ENCODE results near the gene SPTB.

Gene SPTB

GRCh38 chr14:64867182-64867581, 12.5 kb downstream of the SPTB start:
- Histone ChIP-seq H3K27me3 (replicated peaks in 2 of 5; ENCODE audit: control insufficient read depth in 4 of 5, insufficient read depth in 5 of 5, low read length in 4 of 5) (peaks cover 0 to 1% (median 0%) of the 10 kb centered on the region in 5 experiments), H3K27ac (ENCODE audit: insufficient read depth in 1 of 2, low read depth in 1 of 2, low read length in 2 of 2, poor library complexity in 1 of 2, severe bottlenecking in 2 of 2) (no peak overlapping the region), H3K9me3 (ENCODE audit: control extremely low read depth in 1 of 5, control insufficient read depth in 4 of 5, insufficient read depth in 2 of 5, low read depth in 1 of 5, low read length in 4 of 5) (no peaks in the 10 kb centered on the region), H3K4me3 (ENCODE audit: control insufficient read depth in 1 of 7, extremely low read depth in 1 of 7, insufficient read depth in 4 of 7, low read depth in 2 of 7, low read length in 6 of 7) (no peak overlapping the region), H3K4me1 (ENCODE audit: control extremely low read depth in 1 of 4, control insufficient read depth in 4 of 4, insufficient read depth in 4 of 4, low read length in 3 of 4) (peaks cover 0 to 10% (median 6%) of the 10 kb centered on the region in 4 experiments), H3K36me3 (ENCODE audit: control insufficient read depth in 4 of 4, insufficient read depth in 4 of 4, low read length in 3 of 4) (no peaks in the 10 kb centered on the region)
- ChIA-PET CTCF (interaction anchor here (3.4 kb wide), 1 partner anchor 13 kb away, joined by 15 read pairs; the partner anchor contains the start of gene SPTB), POLR2A (no interaction called here)
- 100% methylated on average over 3 of the region's 3 CpGs for WGBS (ENCODE audit: insufficient coverage)
- DNase-seq: no peak

GRCh38 chr14:64865992-64866391, 13.7 kb downstream of the SPTB start:
- no peak overlapping the region for H3K4me3 ChIP-seq (ENCODE audit: control insufficient read depth in 1 of 7, extremely low read depth in 1 of 7, insufficient read depth in 4 of 7, low read depth in 2 of 7, low read length in 6 of 7)
- no peak for DNase-seq
- ChIA-PET POLR2A (no interaction called here), CTCF (interaction anchor here (1.0 to 2.4 kb wide), 6 partner anchors 9 to 42 kb away, joined by 3 to 8 read pairs (median 4); no protein-coding TSS in a partner anchor)
- H3K27me3 ChIP-seq (replicated peaks in 2 of 5; ENCODE audit: control insufficient read depth in 4 of 5, insufficient read depth in 5 of 5, low read length in 4 of 5): peaks cover 0 to 1% (median 0%) of the 10 kb centered on the region in 5 experiments
- no peak overlapping the region for H3K27ac ChIP-seq (ENCODE audit: insufficient read depth in 1 of 2, low read depth in 1 of 2, low read length in 2 of 2, poor library complexity in 1 of 2, severe bottlenecking in 2 of 2)
- 91% methylated on average over 6 of the region's 6 CpGs for WGBS (ENCODE audit: insufficient coverage)
- no peaks in the 10 kb centered on the region for H3K9me3 ChIP-seq (ENCODE audit: control extremely low read depth in 1 of 5, control insufficient read depth in 4 of 5, insufficient read depth in 2 of 5, low read depth in 1 of 5, low read length in 4 of 5)
- H3K36me3 ChIP-seq (ENCODE audit: control insufficient read depth in 4 of 4, insufficient read depth in 4 of 4, low read length in 3 of 4): no peaks in the 10 kb centered on the region
- peaks cover 0 to 10% (median 6%) of the 10 kb centered on the region in 4 experiments for H3K4me1 ChIP-seq (ENCODE audit: control extremely low read depth in 1 of 4, control insufficient read depth in 4 of 4, insufficient read depth in 4 of 4, low read length in 3 of 4)

- DNase-seq: no peak
- CTCF ChIA-PET: interaction anchor here (0.8 to 2.4 kb wide), 10 partner anchors 10 to 191 kb away, joined by 3 to 8 read pairs (median 4); no protein-coding TSS in a partner anchor
- Histone ChIP-seq H3K27ac (ENCODE audit: insufficient read depth in 1 of 2, low read depth in 1 of 2, low read length in 2 of 2, poor library complexity in 1 of 2, severe bottlenecking in 2 of 2) (no peak overlapping the region), H3K4me1 (ENCODE audit: control extremely low read depth in 1 of 4, control insufficient read depth in 4 of 4, insufficient read depth in 4 of 4, low read length in 3 of 4) (peaks cover 0 to 5% (median 2%) of the 10 kb centered on the region in 4 experiments), H3K9me3 (ENCODE audit: control extremely low read depth in 1 of 5, control insufficient read depth in 4 of 5, insufficient read depth in 2 of 5, low read depth in 1 of 5, low read length in 4 of 5) (no peaks in the 10 kb centered on the region), H3K27me3 (replicated peaks in 2 of 5; ENCODE audit: control insufficient read depth in 4 of 5, insufficient read depth in 5 of 5, low read length in 4 of 5) (peaks cover 0 to 1% (median 0%) of the 10 kb centered on the region in 5 experiments), H3K36me3 (ENCODE audit: control insufficient read depth in 4 of 4, insufficient read depth in 4 of 4, low read length in 3 of 4) (no peaks in the 10 kb centered on the region), H3K4me3 (ENCODE audit: control insufficient read depth in 1 of 7, extremely low read depth in 1 of 7, insufficient read depth in 4 of 7, low read depth in 2 of 7, low read length in 6 of 7) (no peak overlapping the region)
- WGBS (ENCODE audit: insufficient coverage): 95% methylated on average over 6 of the region's 6 CpGs
- POLR2A ChIA-PET: no interaction called here
Measured at GRCh38 chr14:64865109-64865508, 14.6 kb downstream of the SPTB start.

- ChIA-PET POLR2A (no interaction called here), CTCF (interaction anchor here (1.7 to 2.4 kb wide), 4 partner anchors 13 to 41 kb away, joined by 4 to 8 read pairs (median 6); no protein-coding TSS in a partner anchor)
- Histone ChIP-seq H3K9me3 (ENCODE audit: control extremely low read depth in 1 of 5, control insufficient read depth in 4 of 5, insufficient read depth in 2 of 5, low read depth in 1 of 5, low read length in 4 of 5) (no peaks in the 10 kb centered on the region), H3K36me3 (ENCODE audit: control insufficient read depth in 4 of 4, insufficient read depth in 4 of 4, low read length in 3 of 4) (no peaks in the 10 kb centered on the region), H3K4me3 (ENCODE audit: control insufficient read depth in 1 of 7, extremely low read depth in 1 of 7, insufficient read depth in 4 of 7, low read depth in 2 of 7, low read length in 6 of 7) (no peak overlapping the region), H3K4me1 (ENCODE audit: control extremely low read depth in 1 of 4, control insufficient read depth in 4 of 4, insufficient read depth in 4 of 4, low read length in 3 of 4) (no peaks in the 10 kb centered on the region), H3K27ac (ENCODE audit: insufficient read depth in 1 of 2, low read depth in 1 of 2, low read length in 2 of 2, poor library complexity in 1 of 2, severe bottlenecking in 2 of 2) (no peak overlapping the region), H3K27me3 (replicated peaks in 2 of 5; ENCODE audit: control insufficient read depth in 4 of 5, insufficient read depth in 5 of 5, low read length in 4 of 5) (peaks cover 0 to 3% (median 0%) of the 10 kb centered on the region in 5 experiments)
- no CpG with 5 or more reads among the region's 1 CpG for WGBS (ENCODE audit: insufficient coverage)
- DNase-seq: no peak
Measured at GRCh38 chr14:64864258-64864657, 15.4 kb downstream of the SPTB start.

GRCh38 chr14:64861916-64862315, 17.8 kb downstream of the SPTB start:
- no peak overlapping the region for H3K4me3 ChIP-seq (ENCODE audit: control insufficient read depth in 1 of 7, extremely low read depth in 1 of 7, insufficient read depth in 4 of 7, low read depth in 2 of 7, low read length in 6 of 7)
- POLR2A ChIA-PET: no interaction called here
- peaks cover 0 to 11% (median 0%) of the 10 kb centered on the region in 5 experiments for H3K27me3 ChIP-seq (replicated peaks in 2 of 5; ENCODE audit: control insufficient read depth in 4 of 5, insufficient read depth in 5 of 5, low read length in 4 of 5)
- H3K36me3 ChIP-seq (ENCODE audit: control insufficient read depth in 4 of 4, insufficient read depth in 4 of 4, low read length in 3 of 4): no peaks in the 10 kb centered on the region
- H3K4me1 ChIP-seq (ENCODE audit: control extremely low read depth in 1 of 4, control insufficient read depth in 4 of 4, insufficient read depth in 4 of 4, low read length in 3 of 4): no peaks in the 10 kb centered on the region
- whole genome bisulfite sequencing (ENCODE audit: insufficient coverage): 92% methylated on average over 2 of the region's 3 CpGs
- no peak overlapping the region for H3K27ac ChIP-seq (ENCODE audit: insufficient read depth in 1 of 2, low read depth in 1 of 2, low read length in 2 of 2, poor library complexity in 1 of 2, severe bottlenecking in 2 of 2)
- CTCF ChIA-PET: interaction anchor here (1.3 to 1.6 kb wide), 2 partner anchors 30 to 38 kb away, joined by 4 to 5 read pairs; no protein-coding TSS in a partner anchor
- DNase-seq: no peak
- no peaks in the 10 kb centered on the region for H3K9me3 ChIP-seq (ENCODE audit: control extremely low read depth in 1 of 5, control insufficient read depth in 4 of 5, insufficient read depth in 2 of 5, low read depth in 1 of 5, low read length in 4 of 5)

GRCh38 chr14:64860039-64860438, 19.7 kb downstream of the SPTB start:
- Histone ChIP-seq H3K9me3 (ENCODE audit: control extremely low read depth in 1 of 5, control insufficient read depth in 4 of 5, insufficient read depth in 2 of 5, low read depth in 1 of 5, low read length in 4 of 5) (no peaks in the 10 kb centered on the region), H3K27ac (ENCODE audit: insufficient read depth in 1 of 2, low read depth in 1 of 2, low read length in 2 of 2, poor library complexity in 1 of 2, severe bottlenecking in 2 of 2) (no peak overlapping the region), H3K27me3 (replicated peaks in 2 of 5; ENCODE audit: control insufficient read depth in 4 of 5, insufficient read depth in 5 of 5, low read length in 4 of 5) (peaks cover 0 to 11% (median 0%) of the 10 kb centered on the region in 5 experiments), H3K36me3 (ENCODE audit: control insufficient read depth in 4 of 4, insufficient read depth in 4 of 4, low read length in 3 of 4) (no peaks in the 10 kb centered on the region), H3K4me3 (ENCODE audit: control insufficient read depth in 1 of 7, extremely low read depth in 1 of 7, insufficient read depth in 4 of 7, low read depth in 2 of 7, low read length in 6 of 7) (no peak overlapping the region), H3K4me1 (ENCODE audit: control extremely low read depth in 1 of 4, control insufficient read depth in 4 of 4, insufficient read depth in 4 of 4, low read length in 3 of 4) (peaks cover 0 to 5% (median under 1%) of the 10 kb centered on the region in 4 experiments)
- no peak for DNase-seq
- CTCF ChIA-PET: no interaction called here
- 40% methylated on average over 1 of the region's 2 CpGs for WGBS (ENCODE audit: insufficient coverage)
- POLR2A ChIA-PET: no interaction called here

- POLR2A ChIA-PET: no interaction called here
- 93% methylated on average over 4 of the region's 11 CpGs for WGBS (ENCODE audit: insufficient coverage)
- Histone ChIP-seq H3K4me3 (ENCODE audit: control insufficient read depth in 1 of 7, extremely low read depth in 1 of 7, insufficient read depth in 4 of 7, low read depth in 2 of 7, low read length in 6 of 7) (no peak overlapping the region), H3K36me3 (ENCODE audit: control insufficient read depth in 4 of 4, insufficient read depth in 4 of 4, low read length in 3 of 4) (no peaks in the 10 kb centered on the region), H3K4me1 (ENCODE audit: control extremely low read depth in 1 of 4, control insufficient read depth in 4 of 4, insufficient read depth in 4 of 4, low read length in 3 of 4) (peaks cover 0 to 11% (median 1%) of the 10 kb centered on the region in 4 experiments), H3K27ac (ENCODE audit: insufficient read depth in 1 of 2, low read depth in 1 of 2, low read length in 2 of 2, poor library complexity in 1 of 2, severe bottlenecking in 2 of 2) (no peak overlapping the region), H3K27me3 (replicated peaks in 2 of 5; ENCODE audit: control insufficient read depth in 4 of 5, insufficient read depth in 5 of 5, low read length in 4 of 5) (peaks cover 0 to 10% (median 0%) of the 10 kb centered on the region in 5 experiments), H3K9me3 (ENCODE audit: control extremely low read depth in 1 of 5, control insufficient read depth in 4 of 5, insufficient read depth in 2 of 5, low read depth in 1 of 5, low read length in 4 of 5) (no peaks in the 10 kb centered on the region)
- CTCF ChIA-PET: interaction anchor here (0.8 to 1.2 kb wide), 3 partner anchors 11 to 35 kb away, joined by 3 to 4 read pairs (median 3); no protein-coding TSS in a partner anchor
- DNase-seq: no peak
Measured at GRCh38 chr14:64857979-64858744, 21.5 kb downstream of the SPTB start.
